ENCODE data around the gene CLRN1.
A peak's percentile ranks its signal among the peaks of the same experiment; 100 is the strongest.

CLRN1 gene

DNA sequence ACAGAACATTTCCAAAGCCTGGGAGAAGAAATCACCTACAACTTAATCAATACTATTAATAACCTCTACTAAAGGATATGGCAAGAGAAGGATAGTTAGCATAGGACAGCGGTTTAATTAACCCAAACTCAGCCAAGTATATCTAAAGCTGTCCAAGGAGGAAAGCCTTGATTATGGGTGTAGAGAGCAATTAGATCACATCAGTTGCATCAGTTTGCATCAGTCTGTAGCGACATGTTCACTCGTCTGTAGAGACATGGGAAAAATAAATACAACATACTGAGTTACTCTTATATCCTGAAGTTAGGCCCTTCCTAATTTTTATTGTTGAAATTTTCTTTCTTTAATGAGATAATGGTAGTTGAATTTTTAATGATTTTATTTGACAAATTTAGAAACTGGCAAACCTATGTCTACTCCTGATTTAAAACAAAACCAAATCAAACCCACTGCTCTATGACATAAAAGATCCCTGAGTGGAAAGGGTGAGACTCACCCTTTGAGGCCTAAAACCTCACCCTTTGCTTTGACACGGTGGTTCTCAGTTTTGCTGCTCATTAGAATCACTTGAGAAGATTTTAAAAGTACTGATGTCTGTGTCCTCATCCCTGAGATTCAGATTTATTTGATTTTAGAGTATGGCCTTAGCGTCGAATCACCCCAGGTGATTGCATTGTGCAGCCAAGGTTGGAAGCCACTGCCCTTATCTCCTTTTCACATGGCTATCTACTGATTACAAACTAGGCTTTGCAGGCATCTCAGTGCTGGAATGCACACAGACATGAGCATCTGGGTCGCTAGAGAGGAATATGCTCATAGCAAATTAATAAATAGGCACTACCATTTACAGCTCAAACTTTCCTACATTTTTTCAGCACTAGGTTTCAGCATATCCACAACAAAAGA, 2.8 kb upstream of the CLRN1 start:
- DNase-seq, result no peak

DNA sequence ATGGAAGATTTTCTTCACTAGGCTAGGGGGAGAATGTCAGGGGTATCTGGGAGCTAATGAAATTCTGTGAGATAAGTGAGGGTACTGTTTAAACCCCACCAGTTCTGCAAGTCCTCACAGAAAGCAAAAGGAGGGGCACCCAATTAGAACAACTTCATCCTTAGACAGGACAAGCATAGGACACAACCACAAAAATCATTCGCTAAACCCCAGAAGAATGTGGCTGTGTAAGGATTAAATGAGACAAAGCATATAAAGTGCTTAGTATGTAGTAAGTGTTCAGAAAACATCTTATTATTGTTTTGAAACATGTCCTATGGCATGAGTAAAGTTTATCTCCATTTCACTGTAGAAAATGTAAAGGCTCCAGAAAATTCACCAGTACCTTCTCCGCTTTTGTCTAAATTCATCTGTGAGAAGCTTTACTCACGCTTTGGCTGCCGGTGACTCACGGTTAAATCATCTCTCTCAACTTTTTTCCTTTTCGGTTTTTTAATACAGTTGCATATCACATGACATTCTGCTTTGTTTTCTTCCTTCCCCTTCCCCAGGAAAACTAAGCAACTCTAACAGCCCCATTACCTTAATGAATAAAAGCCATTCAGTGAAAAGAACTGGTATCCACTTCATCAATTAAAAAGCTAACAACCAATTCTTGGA, 1.7 kb downstream of the CLRN1 start:
- no peak for DNase-seq

DNA sequence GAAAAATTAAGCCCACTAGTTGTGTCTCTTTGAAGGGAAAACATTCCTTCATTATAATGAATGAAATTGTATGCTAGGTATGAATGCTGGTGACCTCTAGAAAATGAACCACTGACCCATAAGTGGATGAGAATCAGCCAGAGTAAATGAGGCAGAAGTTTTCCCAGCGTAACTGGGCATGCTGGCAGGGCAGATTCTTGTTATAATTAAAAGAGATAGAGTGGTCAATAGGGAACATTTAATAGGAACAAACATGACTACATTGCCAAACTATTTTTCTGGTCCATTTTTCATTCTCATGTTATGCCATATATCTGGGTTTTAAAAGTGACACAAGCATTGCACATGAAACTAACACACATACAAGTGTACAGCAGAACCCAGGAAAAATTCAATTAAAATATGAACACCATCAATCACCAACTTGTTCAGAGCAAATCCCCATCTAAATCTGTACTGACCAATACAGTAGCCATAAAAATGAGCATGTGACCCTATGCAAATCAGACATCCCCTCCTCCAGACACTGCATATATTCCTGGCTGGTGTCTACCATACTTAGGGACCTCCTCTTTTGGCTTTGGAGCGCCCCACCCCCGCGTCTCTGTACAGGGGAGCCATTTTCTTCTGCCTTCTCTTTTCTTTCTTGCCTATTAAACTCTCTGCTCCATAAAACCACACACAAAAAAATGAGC, 4.0 kb downstream of the CLRN1 start:
- DNase-seq, result no peak

DNA sequence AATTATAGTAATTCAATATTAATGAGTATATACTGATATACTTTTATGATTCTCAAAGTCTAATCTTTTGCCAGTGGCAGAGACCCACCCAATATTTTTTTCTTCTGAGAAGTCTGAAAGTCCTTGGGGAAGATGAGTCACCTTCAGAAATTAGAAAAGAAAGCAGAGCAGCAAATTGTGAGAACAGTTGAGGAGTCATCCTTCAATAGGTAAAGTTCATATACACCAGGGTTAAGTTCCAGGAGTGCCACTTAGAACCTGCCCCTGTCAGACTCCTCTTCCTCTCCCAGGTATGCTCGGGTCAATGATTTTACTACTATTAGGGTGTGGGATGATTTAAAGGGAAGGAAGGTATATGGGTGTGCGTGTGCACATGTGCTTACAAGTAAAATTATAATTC, 7.1 kb downstream of the CLRN1 start:
- DNase-seq, result no peak

DNA sequence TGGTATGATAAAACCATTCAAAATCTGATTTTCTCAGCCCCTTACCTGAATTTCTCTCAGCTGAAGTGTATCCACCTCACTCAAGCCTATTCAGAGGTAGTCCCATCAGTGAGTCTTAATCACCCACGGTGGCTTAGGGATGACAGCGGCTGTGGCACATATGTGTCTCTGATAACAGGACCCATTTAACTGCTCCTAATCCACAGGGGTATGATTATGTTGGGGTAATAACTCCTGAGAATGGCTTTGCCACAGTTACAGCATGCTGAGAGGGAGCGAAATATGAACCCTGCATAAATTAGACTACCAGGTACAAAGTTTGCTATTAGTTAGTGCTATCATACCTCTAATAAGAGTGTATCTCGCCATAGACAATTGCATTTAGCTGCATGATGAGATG, 10.6 kb downstream of the CLRN1 start:
- DNase-seq, result no peak

DNA sequence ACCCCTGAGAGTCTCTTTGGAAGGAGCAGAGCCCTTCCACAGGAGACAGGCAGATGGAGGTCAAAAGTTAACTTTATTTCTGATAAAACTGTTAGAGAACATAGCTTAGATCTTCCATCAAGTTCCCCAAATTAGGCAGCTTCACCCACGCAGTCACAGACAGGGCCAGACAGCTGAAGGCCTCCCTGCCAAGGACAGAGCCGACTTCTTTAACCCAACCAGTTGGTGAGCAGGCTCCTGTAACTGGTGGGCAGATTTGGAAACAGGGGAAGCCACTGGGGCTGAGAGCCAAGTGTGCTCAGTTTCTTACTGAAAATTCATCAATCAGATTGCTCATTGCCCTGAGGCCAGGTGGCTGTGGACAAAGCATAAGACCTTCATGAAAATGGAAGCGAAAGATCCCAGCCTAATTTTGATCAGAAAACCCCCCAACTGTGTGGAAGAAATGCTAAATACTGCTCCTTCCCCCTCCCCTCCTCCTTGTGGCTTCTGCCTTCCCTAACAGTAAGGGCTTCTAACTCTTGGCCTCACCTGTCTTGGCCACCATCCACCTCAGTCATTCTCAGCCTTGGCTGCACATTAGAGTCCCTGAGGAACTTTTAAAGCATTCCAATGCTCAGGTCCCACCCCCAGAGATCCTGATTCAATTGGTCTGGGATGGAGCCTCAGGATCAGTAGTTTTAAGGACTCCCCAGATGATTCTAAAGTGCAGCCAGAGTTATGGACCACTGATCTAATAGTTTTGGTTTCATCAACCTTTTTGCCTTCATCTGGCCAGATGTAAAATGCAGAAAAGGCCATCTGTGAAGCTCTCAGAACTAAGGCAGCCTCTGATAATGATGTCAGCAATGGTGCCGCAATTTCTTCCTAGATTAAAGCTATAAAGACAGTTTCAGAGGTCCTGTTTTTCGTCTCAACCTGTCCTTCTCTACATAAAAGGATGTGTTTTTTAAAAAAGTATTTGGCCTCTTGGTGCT, 11.5 kb downstream of the CLRN1 start:
- no peak for DNase-seq

DNA sequence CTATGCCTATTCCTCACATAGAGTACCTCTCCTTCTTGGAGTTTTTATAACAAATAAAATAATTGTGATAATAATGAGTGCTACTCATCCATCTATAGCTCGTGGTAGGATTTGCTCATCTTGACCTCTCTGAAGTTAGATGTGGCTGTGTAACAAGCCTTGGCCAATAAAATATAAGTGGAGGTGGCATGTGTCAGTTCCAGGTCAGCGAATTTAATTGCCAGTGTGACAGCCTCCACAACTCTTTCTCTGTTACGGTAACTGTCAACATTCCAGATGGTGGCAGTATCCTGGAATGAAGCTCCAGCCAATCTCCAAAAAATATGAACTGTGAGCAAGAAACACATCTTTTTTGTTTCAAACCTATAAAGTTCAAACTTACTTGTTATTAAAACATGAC, 13.8 kb downstream of the CLRN1 start:
- DNase-seq, result no peak

DNA sequence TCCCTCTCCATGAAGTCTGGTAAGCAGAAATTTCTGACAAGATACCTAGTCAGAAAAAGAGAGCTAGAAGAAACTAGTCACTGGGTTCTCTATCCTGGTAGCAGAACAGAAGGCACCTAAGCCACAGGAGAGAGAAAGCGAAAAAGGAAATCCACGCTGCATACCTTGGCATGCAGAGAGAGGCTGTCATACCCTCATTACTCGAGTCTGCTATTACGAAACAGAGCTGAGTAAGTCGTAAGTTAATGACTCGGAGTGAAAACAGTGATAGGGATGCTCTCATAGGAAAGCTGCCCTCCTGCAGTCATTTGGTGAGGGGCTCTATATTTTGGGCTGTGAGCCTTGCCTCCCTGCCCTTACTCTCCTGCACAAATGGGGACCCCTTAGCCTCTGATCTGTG, 16.2 kb downstream of the CLRN1 start:
- no peak for DNase-seq

DNA sequence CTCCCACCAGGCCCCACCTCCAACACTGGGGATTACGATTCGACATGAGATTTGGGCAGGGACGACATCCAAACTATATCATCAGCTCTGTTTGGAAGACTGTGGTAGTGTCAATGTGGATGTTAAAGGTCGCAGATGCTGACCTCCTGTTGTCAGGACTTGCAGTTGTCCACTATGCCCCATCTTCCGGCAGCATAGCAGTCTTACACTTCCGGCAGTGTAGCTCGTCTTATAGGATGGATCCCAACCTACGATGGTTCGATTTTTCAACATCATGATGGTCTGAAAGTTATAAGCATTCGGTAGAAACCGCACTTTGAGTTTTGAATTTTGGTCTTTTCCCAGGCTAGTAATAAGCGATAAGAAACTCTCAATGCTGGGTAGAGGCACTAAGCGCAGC, 20.6 kb downstream of the CLRN1 start:
- no peak for DNase-seq

DNA sequence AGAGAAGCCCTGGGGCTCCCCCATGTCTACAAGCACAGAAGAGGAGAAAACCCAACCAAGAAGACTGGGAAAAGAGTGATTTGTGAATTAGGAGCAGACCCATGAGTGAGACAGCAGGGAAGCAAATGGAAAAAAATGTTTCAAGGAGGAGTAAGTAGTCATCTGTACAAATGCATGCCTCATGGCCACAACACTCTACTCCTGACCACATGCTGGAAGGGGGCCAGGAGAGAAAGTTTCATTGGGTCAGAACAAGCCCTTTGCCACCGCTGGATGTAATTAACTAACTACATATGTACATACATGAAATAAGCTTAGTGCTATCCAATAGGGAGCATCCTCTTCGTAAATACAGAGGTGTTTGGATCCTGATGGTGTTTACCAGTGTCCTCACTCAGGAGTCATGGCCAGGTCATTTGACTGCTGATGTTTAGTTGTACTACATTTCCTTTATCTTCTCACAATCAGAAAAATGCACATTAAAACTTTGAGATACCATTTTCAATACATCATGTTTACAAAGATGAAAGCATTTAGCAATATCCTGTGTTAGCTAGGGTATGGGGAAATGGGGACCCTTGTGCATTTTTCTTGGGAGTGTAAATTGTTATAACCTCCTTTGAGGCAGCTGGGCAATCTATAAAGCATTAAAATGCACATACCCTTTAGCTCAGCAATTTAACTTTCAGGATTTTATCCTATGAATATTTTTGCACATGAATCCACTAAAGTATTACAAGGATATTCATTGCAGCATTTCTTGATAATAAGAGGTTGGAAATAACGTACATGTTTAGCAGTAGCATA, 27.1 kb downstream of the CLRN1 start:
- DNase-seq, result no peak

DNA sequence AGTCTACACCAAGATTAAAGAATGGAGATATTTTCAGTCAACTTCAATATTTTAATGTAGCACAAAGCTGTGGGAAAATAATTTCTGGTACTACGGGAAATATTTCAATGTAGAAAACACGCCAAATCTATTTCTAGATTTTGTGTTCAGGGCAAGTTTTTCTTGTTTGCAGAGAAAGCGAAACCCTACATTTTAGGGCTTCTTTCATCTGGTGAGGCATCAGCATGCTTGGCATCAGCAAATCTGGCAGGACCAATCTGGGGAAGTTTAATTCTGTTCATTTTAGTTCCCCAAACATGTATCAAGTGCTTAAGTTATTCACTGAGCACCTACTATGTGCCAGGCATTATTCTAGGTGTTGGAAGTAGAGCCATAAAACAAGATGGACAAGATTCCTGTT, 30.3 kb downstream of the CLRN1 start:
- DNase-seq, result no peak

DNA sequence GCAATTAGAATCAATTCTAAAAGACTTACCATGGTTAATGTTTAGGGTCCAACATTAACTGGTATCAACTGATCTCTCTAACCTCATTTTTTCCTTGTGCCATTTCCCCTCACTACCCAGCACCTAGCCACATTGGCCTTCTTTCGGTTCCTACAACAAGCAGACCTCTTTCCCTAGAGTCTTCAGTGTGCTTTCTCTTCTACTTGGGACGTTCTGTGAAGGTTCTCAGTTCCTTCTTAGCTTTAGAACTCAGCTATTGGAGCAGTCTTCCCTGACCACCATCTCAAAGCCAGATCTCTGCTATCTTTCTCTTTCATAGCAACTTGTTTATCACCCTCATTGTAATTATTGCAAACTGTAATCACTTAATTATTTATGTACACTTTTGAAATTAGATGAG, 35.8 kb downstream of the CLRN1 start:
- no peak for DNase-seq

DNA sequence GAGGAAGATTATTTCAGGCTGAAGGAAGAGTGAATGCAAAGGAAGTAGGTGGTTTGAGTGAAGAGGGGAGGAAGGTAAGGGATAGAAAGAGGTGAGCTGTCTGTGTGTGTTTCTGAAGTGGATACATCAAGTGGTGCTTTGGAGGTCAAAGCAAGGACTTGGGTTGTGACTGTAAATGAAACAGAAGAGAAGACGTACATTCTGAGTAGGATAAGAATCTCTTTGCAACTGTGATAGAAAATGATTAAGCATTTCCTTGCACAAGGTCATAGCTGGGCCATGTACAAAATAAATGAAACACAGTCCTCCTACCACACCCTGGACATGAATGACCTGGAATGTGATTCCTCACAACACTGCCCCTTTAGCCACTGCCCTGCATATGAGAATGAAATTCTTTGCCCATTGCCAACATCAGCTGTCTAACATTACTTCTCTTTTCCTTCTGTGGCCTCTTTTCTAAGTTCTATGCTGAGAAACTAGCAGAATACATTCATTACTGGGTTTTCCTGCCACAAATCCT, 39.0 kb downstream of the CLRN1 start:
- no peak for DNase-seq

DNA sequence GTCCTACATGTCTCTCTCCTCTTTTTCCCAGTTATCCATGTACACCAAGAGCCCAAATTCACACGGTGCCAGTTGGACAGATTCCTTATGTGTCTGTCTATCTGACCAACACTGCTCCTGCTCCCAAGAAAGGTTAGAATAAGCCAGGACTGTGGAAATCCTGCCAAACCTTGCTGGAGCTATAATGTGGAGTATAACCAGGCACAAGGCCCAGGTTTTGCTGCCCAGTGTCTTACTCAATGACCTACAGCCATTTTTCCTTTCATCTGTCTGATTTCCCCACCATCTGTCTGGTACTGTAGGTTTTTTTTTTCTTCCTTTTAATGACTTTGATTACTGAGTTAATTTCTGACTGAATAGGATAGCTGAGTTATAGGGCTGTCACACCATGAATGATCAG, 40.8 kb downstream of the CLRN1 start:
- DNase-seq, result no peak

DNA sequence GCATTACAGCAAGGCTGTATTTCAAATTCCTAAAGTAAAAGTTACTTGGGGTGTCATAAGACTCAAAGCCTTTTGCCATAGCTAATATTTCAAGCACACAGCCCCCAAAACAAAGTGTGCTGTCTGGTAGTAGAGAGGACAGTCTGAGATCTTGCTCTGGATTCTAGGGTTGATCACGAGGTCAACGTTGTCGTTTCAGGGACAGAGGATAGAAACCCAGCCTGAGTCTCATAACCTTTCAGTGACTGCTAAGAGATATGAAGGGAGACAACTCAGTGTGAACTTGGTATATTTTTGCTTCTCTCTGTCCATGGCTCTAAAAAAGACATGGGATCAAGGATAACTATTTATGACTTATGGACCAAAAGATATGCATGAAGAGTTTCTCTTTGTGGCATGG, 41.7 kb downstream of the CLRN1 start:
- no peak for DNase-seq

DNA sequence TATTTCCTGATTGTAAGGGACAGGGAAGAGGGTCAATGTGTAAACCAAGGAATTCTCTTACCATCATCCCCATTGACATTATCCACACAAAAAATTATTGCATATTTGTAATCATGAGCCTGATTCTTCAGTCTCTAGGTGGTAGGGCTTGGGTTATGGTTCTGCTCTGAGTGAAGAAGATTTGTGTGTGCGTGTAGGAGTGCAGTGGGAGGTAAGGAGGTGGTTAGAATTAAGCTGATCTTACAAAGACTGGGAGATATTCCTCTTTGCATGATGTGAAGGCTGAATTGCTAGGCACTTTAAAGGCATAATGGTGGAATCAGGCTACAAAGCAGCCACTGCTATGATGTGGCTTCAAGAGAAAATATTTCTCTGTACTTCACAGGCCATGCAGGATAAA, 44.3 kb downstream of the CLRN1 start:
- no peak for DNase-seq

DNA sequence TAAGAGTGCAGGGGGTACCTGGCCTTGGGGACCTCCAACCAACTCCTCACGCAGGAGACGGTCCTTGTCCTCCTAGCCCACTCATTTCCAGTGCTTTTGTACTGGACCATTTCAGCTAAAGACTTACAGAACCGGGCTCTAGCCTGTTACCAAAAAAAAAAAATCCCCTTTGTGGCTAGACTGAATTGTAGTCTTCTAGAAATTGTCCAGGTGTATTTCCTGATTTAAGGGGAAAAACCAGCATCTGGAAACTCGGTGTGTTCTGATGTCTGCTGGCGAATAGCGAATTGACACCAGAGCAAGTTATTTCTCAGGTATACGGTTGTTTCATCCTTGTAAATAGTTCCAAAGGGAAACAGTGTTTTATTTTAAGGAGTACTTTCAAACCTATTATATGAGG, 46.2 kb downstream of the CLRN1 start:
- DNase-seq, result no peak

DNA sequence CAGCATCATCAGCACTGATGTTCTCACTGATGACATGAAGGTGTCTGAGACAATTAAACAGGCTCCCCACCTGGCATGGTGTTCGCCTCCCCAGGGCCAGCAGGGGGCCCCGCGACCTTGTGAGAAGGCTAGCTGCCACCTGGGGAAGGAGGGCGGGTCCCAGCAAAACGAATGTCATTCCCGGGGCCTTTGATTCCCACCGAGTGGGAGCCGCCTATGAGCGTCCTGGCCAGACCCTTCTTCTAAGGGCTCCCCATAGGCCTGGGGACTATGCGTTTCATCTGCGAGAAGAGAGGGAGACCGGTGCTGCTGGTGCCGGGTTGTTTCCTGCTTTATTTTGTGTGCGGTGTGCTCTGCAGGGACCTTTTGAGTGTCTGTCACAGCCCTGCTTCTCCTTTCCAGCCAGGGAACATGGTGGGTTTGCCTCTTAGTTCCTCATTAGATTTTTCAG, 46.8 kb downstream of the CLRN1 start:
- DNase-seq, result peak; percentile 66

DNA sequence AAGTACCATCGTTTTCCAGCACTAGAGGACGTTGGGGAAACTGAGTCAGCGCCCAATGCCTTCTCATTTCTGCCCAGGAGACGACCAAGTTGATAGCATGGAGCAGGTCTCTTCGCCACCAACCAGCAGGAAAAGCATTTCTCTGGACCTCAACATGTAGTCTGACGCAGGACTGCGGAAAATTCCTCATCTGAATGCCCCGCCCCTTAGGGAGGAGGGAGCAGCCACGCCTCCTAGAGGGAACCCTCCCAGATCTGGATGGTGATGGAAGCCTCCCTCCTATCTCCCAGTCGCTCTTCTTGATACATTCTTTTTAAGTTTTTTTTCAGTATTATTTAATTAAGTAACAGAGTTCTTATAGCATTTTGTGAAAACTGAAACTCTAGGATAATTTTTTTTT, 49.9 kb downstream of the CLRN1 start:
- no peak for DNase-seq

DNA sequence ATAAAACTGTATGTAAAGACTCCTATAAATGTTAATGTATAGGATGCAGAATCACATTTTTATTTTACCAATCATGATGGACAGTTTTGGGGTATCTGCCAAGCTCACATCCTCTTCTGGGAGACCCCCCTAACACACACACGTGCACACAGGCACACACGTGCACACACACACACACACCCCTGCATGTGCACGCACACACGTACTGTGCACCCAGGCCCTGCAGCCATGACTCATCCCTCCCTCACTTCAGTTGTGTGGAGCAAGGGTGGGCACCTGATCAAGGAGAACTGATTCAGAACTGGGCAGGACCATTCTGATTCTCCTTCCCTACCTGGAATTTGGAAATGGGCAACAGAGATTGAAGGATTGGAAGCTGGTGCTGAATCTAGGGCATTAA, 51.3 kb downstream of the CLRN1 start:
- no peak for DNase-seq

DNA sequence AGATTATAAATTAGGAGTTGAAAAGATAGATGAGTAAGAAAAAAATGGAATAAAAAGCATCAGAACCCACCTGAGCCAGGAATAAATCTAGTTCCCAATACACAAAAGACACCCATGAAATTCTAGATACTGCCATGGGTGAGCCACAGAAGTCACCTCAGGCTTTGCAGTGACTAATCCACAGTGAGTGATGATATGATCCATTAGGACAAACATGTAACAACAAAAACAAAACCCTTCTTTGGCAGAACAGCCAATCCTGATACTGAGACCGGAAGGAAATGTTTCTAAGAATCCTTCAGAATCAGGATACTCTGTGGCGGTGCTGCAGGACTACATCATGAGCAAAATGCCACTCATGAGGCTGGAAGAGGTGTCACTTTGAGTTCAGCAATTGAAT, 52.3 kb downstream of the CLRN1 start:
- DNase-seq, result no peak

DNA sequence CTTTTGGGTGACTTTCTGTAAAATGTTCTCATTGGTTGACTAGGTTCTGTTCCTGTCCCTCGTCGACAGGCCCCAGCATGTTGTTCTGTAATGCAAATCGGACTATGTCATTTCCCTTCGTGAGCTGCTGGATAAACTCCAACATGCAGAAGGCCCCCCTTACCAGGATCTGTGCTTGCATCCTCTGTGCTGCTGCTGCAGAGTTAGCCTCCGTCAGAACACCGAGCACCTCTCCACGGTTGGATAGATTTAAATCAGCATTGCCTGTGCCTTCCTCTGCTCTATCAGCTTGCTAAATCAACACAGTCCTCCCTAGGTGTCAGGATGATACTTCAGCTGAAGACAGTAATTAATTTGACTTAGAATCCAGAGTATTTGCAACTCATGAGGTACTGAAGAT, 54.6 kb downstream of the CLRN1 start:
- DNase-seq, result peak; percentile 78
